Measurements from ENCODE around the gene SDS. TPM values are rescaled to one million over a fixed set of nuclear protein-coding genes. Genes with fewer than 3 reads are reported as not detected.
A peak's percentile ranks its signal among the peaks of the same experiment; 100 is the strongest.

The SDS gene
- total RNA-seq, 1 experiment from 2014 or later, result not detected

GRCh38 chr12:113440947-113441782 lies 37.5 kb upstream of the SDS start:
- Histone ChIP-seq H3K4me1 (ENCODE audit: low read length) (no peaks in the 10 kb centered on the region), H3K9ac (ENCODE audit: low read length) (no peak overlapping the region)

DNA sequence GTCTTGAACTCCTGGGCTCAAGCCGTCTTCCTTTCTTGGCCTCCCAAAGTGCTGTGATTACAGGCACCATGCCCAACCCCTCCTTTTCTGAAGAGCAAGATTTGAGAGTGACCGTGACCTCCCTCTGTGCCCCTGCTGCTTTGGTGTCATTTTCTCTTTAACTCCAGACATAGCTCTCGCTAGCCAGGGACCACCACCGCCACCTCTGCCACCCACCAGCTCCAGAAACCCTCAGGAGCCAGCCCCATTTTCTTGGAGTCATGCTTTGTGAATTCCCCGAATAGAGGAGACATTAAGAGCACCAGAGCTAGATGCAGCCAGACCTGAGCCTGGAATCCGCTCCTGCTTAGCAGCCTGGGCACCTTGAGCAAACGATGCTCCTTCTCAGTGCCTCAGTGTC lies 36.6 kb upstream of the SDS start:
- H3K9me3 ChIP-seq (ENCODE audit: low read length), result no peaks in the 10 kb centered on the region
- DNase-seq, result no peak
- H3K27ac ChIP-seq (ENCODE audit: low read length), result no peak overlapping the region
- no peaks in the 10 kb centered on the region for H3K79me2 ChIP-seq (ENCODE audit: low read length)
- H3K4me2 ChIP-seq (ENCODE audit: low read depth, low read length, poor library complexity, severe bottlenecking), result no peak overlapping the region
- H3K27me3 ChIP-seq (ENCODE audit: low read length), result peaks cover 2% of the 10 kb centered on the region; the same call in 1 of the 2 replicates
- no peak overlapping the region for H3K9ac ChIP-seq (ENCODE audit: low read length)
- H3K4me3 ChIP-seq (ENCODE audit: low read length), result no peak overlapping the region
- no peaks in the 10 kb centered on the region for H3K4me1 ChIP-seq (ENCODE audit: low read length)
- H2AFZ ChIP-seq (ENCODE audit: low read length), result no peak overlapping the region
- H3K9me2 ChIP-seq (replicated peaks; ENCODE audit: insufficient read depth, low read length), result no peaks in the 10 kb centered on the region
- H4K20me1 ChIP-seq (ENCODE audit: insufficient read depth, low read depth, low read length), result no peaks in the 10 kb centered on the region; the same call in 1 of the 2 replicates
- no peaks in the 10 kb centered on the region for H3K36me3 ChIP-seq (ENCODE audit: insufficient read depth, low read length)

More at GRCh38 chr12:113440947-113441782, 37.5 kb upstream of the SDS start:
- Histone ChIP-seq H3K36me3 (ENCODE audit: insufficient read depth, low read length) (no peaks in the 10 kb centered on the region), H3K9me2 (replicated peaks; ENCODE audit: insufficient read depth, low read length) (no peaks in the 10 kb centered on the region), H4K20me1 (ENCODE audit: insufficient read depth, low read depth, low read length) (no peaks in the 10 kb centered on the region; the same call in 1 of the 2 replicates), H3K27me3 (ENCODE audit: low read length) (peaks cover 2% of the 10 kb centered on the region; the same call in 1 of the 2 replicates), H2AFZ (ENCODE audit: low read length) (no peak overlapping the region), H3K4me3 (ENCODE audit: low read length) (no peak overlapping the region), H3K4me2 (ENCODE audit: low read depth, low read length, poor library complexity, severe bottlenecking) (no peak overlapping the region), H3K9me3 (ENCODE audit: low read length) (no peaks in the 10 kb centered on the region), H3K27ac (ENCODE audit: low read length) (no peak overlapping the region), H3K79me2 (ENCODE audit: low read length) (no peaks in the 10 kb centered on the region)
- DNase-seq, result no peak

DNA sequence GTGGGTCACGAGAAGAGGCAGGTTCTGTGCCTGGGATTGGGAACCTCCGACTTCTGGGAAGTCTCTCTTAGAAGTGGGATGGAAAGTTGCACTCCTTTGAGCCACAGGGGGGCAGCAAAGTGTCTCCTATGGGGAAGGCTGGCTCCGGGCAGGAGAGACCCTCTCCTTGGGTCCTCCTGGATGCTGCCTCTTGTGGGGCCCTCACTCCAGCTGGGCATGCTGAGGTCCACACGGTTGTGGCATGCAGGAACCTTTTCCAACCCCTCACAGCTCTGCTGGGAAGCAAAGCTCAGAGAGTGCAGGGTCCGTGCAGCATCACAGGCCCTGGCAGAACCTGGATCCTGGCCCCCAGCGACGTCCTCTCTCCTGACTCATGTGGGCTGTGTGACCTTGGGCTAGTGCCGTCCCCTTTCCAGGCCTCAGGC lies 35.9 kb upstream of the SDS start:
- H2AFZ ChIP-seq (ENCODE audit: low read length), result no peak overlapping the region
- H3K4me3 ChIP-seq (ENCODE audit: low read length), result no peak overlapping the region
- no peaks in the 10 kb centered on the region for H3K79me2 ChIP-seq (ENCODE audit: low read length)
- no peaks in the 10 kb centered on the region for H3K9me2 ChIP-seq (replicated peaks; ENCODE audit: insufficient read depth, low read length)
- H3K27ac ChIP-seq (ENCODE audit: low read length), result no peak overlapping the region
- H4K20me1 ChIP-seq (ENCODE audit: insufficient read depth, low read depth, low read length), result no peaks in the 10 kb centered on the region; the same call in 1 of the 2 replicates
- DNase-seq, result peak; percentile 65
- no peaks in the 10 kb centered on the region for H3K36me3 ChIP-seq (ENCODE audit: insufficient read depth, low read length)
- no peaks in the 10 kb centered on the region; the same call in 1 of the 2 replicates for H3K27me3 ChIP-seq (ENCODE audit: low read length)
- no peak overlapping the region for H3K9ac ChIP-seq (ENCODE audit: low read length)
- H3K9me3 ChIP-seq (ENCODE audit: low read length), result no peaks in the 10 kb centered on the region
- H3K4me1 ChIP-seq (ENCODE audit: low read length), result no peaks in the 10 kb centered on the region
- H3K4me2 ChIP-seq (ENCODE audit: low read depth, low read length, poor library complexity, severe bottlenecking), result no peak overlapping the region

GRCh38 chr12:113439301-113439597 lies 35.6 kb upstream of the SDS start:
- Histone ChIP-seq H3K27ac (ENCODE audit: low read length) (no peak overlapping the region), H3K9me2 (replicated peaks; ENCODE audit: insufficient read depth, low read length) (no peaks in the 10 kb centered on the region), H3K27me3 (ENCODE audit: low read length) (no peaks in the 10 kb centered on the region; the same call in 1 of the 2 replicates), H3K9me3 (ENCODE audit: low read length) (no peaks in the 10 kb centered on the region), H3K4me3 (ENCODE audit: low read length) (no peak overlapping the region), H2AFZ (ENCODE audit: low read length) (no peak overlapping the region), H3K79me2 (ENCODE audit: low read length) (no peaks in the 10 kb centered on the region), H3K9ac (ENCODE audit: low read length) (no peak overlapping the region), H3K4me2 (ENCODE audit: low read depth, low read length, poor library complexity, severe bottlenecking) (no peak overlapping the region), H4K20me1 (ENCODE audit: insufficient read depth, low read depth, low read length) (no peaks in the 10 kb centered on the region; the same call in 1 of the 2 replicates), H3K4me1 (ENCODE audit: low read length) (no peaks in the 10 kb centered on the region), H3K36me3 (ENCODE audit: insufficient read depth, low read length) (no peaks in the 10 kb centered on the region)
- DNase-seq, result no peak

- no peak overlapping the region for H2AFZ ChIP-seq (ENCODE audit: low read length)
- no peak overlapping the region for H3K4me2 ChIP-seq (ENCODE audit: low read depth, low read length, poor library complexity, severe bottlenecking)
- no peaks in the 10 kb centered on the region for H3K79me2 ChIP-seq (ENCODE audit: low read length)
- H3K9me2 ChIP-seq (replicated peaks; ENCODE audit: insufficient read depth, low read length), result no peaks in the 10 kb centered on the region
- no peak overlapping the region for H3K27ac ChIP-seq (ENCODE audit: low read length)
- no peak overlapping the region for H3K9ac ChIP-seq (ENCODE audit: low read length)
- H3K4me3 ChIP-seq (ENCODE audit: low read length), result no peak overlapping the region
- H3K27me3 ChIP-seq (ENCODE audit: low read length), result no peaks in the 10 kb centered on the region; the same call in 1 of the 2 replicates
- H3K4me1 ChIP-seq (ENCODE audit: low read length), result no peaks in the 10 kb centered on the region
- H3K9me3 ChIP-seq (ENCODE audit: low read length), result no peaks in the 10 kb centered on the region
- no peaks in the 10 kb centered on the region; the same call in 1 of the 2 replicates for H4K20me1 ChIP-seq (ENCODE audit: insufficient read depth, low read depth, low read length)
- no peaks in the 10 kb centered on the region for H3K36me3 ChIP-seq (ENCODE audit: insufficient read depth, low read length)
- no peak for DNase-seq
Observed at GRCh38 chr12:113438523-113439300, 35.0 kb upstream of the SDS start.

DNA sequence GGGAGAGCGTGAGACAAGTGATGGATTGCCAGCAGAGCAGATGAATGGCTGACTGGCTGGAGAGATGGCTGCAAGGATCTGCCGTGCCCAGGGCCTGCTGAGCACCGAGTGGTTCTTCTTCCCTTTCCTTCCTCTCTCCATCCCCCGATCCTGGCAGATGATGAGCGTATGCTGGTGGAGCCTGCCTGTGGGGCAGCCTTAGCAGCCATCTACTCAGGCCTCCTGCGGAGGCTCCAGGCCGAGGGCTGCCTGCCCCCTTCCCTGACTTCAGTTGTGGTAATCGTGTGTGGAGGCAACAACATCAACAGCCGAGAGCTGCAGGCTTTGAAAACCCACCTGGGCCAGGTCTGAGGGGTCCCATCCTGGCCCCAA lies 34.0 kb upstream of the SDS start:
- no peak overlapping the region for H3K9ac ChIP-seq (ENCODE audit: low read length)
- H4K20me1 ChIP-seq (ENCODE audit: insufficient read depth, low read depth, low read length), result no peaks in the 10 kb centered on the region; the same call in 1 of the 2 replicates
- no peak overlapping the region for H3K27ac ChIP-seq (ENCODE audit: low read length)
- no peaks in the 10 kb centered on the region for H3K36me3 ChIP-seq (ENCODE audit: insufficient read depth, low read length)
- no peaks in the 10 kb centered on the region for H3K79me2 ChIP-seq (ENCODE audit: low read length)
- H3K9me2 ChIP-seq (replicated peaks; ENCODE audit: insufficient read depth, low read length), result no peaks in the 10 kb centered on the region
- no peak overlapping the region for H3K4me2 ChIP-seq (ENCODE audit: low read depth, low read length, poor library complexity, severe bottlenecking)
- no peaks in the 10 kb centered on the region for H3K4me1 ChIP-seq (ENCODE audit: low read length)
- no peak overlapping the region for H2AFZ ChIP-seq (ENCODE audit: low read length)
- no peak overlapping the region for H3K4me3 ChIP-seq (ENCODE audit: low read length)
- H3K9me3 ChIP-seq (ENCODE audit: low read length), result no peaks in the 10 kb centered on the region
- DNase-seq, result no peak
- no peaks in the 10 kb centered on the region; the same call in 1 of the 2 replicates for H3K27me3 ChIP-seq (ENCODE audit: low read length)

DNA sequence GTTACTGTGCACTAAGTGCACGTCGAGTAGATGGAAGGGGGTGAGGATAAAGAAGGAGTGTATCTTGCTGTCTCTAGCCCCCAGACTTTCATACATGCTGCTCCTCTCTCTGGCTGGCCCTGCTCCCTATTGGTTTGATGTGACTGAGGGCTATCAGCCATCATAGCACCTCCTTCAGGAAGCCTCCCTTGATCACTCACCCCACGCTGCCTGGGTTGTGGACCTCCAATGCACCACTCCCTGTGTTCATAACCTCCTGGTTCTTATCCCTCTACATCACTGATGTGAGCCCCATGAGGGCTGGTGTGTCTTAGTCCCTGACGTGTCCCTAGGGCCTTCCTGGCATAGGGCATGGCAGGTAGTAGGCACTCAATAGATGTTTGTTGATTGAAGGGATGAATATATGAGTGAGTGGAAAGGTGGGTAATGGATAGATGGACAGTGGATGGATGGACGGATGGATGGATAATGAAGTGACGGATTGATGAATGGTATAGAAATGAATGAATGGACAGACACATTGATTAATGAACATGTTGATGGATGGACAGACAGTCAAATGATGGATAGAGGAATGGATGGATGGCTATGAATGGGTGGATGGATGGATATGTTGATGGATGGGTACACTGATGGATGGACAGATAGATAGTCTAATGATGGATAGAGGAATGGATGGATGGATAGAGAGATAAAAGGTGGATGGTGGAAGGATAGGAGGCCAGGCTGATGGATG lies 33.5 kb upstream of the SDS start:
- no peaks in the 10 kb centered on the region for H3K9me3 ChIP-seq (ENCODE audit: low read length)
- no peaks in the 10 kb centered on the region; the same call in 1 of the 2 replicates for H3K27me3 ChIP-seq (ENCODE audit: low read length)
- H3K9me2 ChIP-seq (replicated peaks; ENCODE audit: insufficient read depth, low read length), result no peaks in the 10 kb centered on the region
- H2AFZ ChIP-seq (ENCODE audit: low read length), result no peak overlapping the region
- no peak overlapping the region for H3K9ac ChIP-seq (ENCODE audit: low read length)
- H3K36me3 ChIP-seq (ENCODE audit: insufficient read depth, low read length), result no peaks in the 10 kb centered on the region
- no peak overlapping the region for H3K4me2 ChIP-seq (ENCODE audit: low read depth, low read length, poor library complexity, severe bottlenecking)
- DNase-seq, result no peak
- no peaks in the 10 kb centered on the region; the same call in 1 of the 2 replicates for H4K20me1 ChIP-seq (ENCODE audit: insufficient read depth, low read depth, low read length)
- no peak overlapping the region for H3K4me3 ChIP-seq (ENCODE audit: low read length)
- H3K27ac ChIP-seq (ENCODE audit: low read length), result no peak overlapping the region
- no peaks in the 10 kb centered on the region for H3K4me1 ChIP-seq (ENCODE audit: low read length)
- no peaks in the 10 kb centered on the region for H3K79me2 ChIP-seq (ENCODE audit: low read length)
